Hepatocyte (in vitro differentiated cells): ENCODE data around the gene HAUS1.
A peak's percentile ranks its signal among the peaks of the same experiment; 100 is the strongest.

Experiments used
- CTCF ChIP-seq: fragments of 200-600 bp; sonication (generic); IDR thresholded peaks from 2 replicates; pipeline ENCODE4 v1.5.1; 2016; ENCODE audit warnings: antibody characterized with exemption, mild to moderate bottlenecking; ENCODE audit not compliant: poor library complexity
- EZH2 ChIP-seq: fragments of 200-600 bp; sonication (generic); IDR thresholded peaks from 2 replicates; pipeline ENCODE4 v1.6.1; 2016; ENCODE audit warnings: antibody characterized with exemption, mild to moderate bottlenecking, borderline replicate concordance
- EZH2phosphoT487 ChIP-seq: fragments of 200-600 bp; sonication (generic); IDR thresholded peaks from one replicate; pipeline ENCODE4 v1.6.1; 2018; ENCODE audit warnings: antibody characterized with exemption, mild to moderate bottlenecking, low read depth, moderate library complexity; ENCODE audit not compliant: unreplicated experiment, severe bottlenecking

- TF ChIP-seq EZH2 (no peak), CTCF (peak; percentile 68), EZH2phosphoT487 (no peak)
These were observed 30.5 kb upstream of the HAUS1 start for GRCh38 chr18:46073474-46074331.
